Liver (tissue), 9 donors: ENCODE results near the gene TPX2. TPM values are rescaled to one million over a fixed set of nuclear protein-coding genes. Genes with fewer than 3 reads are reported as not detected.

Source experiments
- DNase-seq: peaks from one replicate; pipeline ENCODE4 v3.0.0-alpha.2; 2017; ENCODE audit warnings: low spot score
- H3K27ac ChIP-seq, 2 donors: one replicate each; pipeline ENCODE4 v1.7.0; 2013; ENCODE audit warnings: inconsistent platforms in 2 of 2, low read length in 2 of 2, control low read depth in 1 of 2, low read depth in 1 of 2, mild to moderate bottlenecking in 1 of 2
- H3K27me3 ChIP-seq, 4 donors: one replicate each; pipeline versions ENCODE4 v1.6.1 to v1.7.0; 2013; ENCODE audit warnings: low read length in 3 of 4, inconsistent platforms in 1 of 4, mild to moderate bottlenecking in 1 of 4, moderate library complexity in 1 of 4; ENCODE audit not compliant: control insufficient read depth in 4 of 4, insufficient read depth in 4 of 4
- H3K36me3 ChIP-seq, 4 donors: one replicate each; pipeline versions ENCODE4 v1.6.1 to v1.7.0; 2013; ENCODE audit warnings: low read length in 3 of 4, mild to moderate bottlenecking in 3 of 4, low read depth in 1 of 4, moderate library complexity in 1 of 4; ENCODE audit not compliant: control insufficient read depth in 4 of 4, insufficient read depth in 3 of 4
- H3K4me1 ChIP-seq, 4 donors: one replicate each; pipeline versions ENCODE4 v1.6.1 to v1.7.0; 2013; ENCODE audit warnings: low read length in 3 of 4, mild to moderate bottlenecking in 3 of 4, moderate library complexity in 1 of 4; ENCODE audit not compliant: control insufficient read depth in 4 of 4, insufficient read depth in 4 of 4
- H3K4me3 ChIP-seq, 3 donors: one replicate each; pipeline versions ENCODE4 v1.6.1 to v1.7.0; 2013; ENCODE audit warnings: low read length in 3 of 3, control low read depth in 1 of 3, low read depth in 1 of 3, mild to moderate bottlenecking in 1 of 3
- H3K9ac ChIP-seq, 2 donors: one replicate each; pipeline ENCODE4 v1.7.0; 2013; ENCODE audit warnings: low read length in 2 of 2, mild to moderate bottlenecking in 2 of 2, moderate library complexity in 2 of 2, control low read depth in 1 of 2, low read depth in 1 of 2
- H3K9me3 ChIP-seq, 4 donors: one replicate each; pipeline versions ENCODE4 v1.6.1 to v1.7.0; 2013; ENCODE audit warnings: low read length in 3 of 4; ENCODE audit not compliant: control insufficient read depth in 4 of 4
- EGR1 ChIP-seq, 2 donors: IDR thresholded peaks; 2 replicates each; pipeline ENCODE4 v1.6.1; 2016 to 2018; ENCODE audit warnings: antibody characterized with exemption in 2 of 2, low read depth in 2 of 2
- FOXA1 ChIP-seq: IDR thresholded peaks from 2 replicates; pipeline ENCODE4 v1.6.1; 2016; ENCODE audit warnings: antibody characterized with exemption
- FOXA2 ChIP-seq: IDR thresholded peaks from 2 replicates; pipeline ENCODE4 v1.6.1; 2016; ENCODE audit warnings: antibody characterized with exemption
- GABPA ChIP-seq, 2 donors: IDR thresholded peaks in 1 of 2; conservative IDR thresholded peaks in 1 of 2; 2 replicates each; pipeline ENCODE4 v1.6.1; 2016; ENCODE audit warnings: antibody characterized with exemption in 2 of 2, mild to moderate bottlenecking in 1 of 2, moderate library complexity in 1 of 2
- HNF4A ChIP-seq, 2 donors: conservative IDR thresholded peaks; 2 replicates each; pipeline ENCODE4 v1.6.1; 2016; ENCODE audit warnings: antibody characterized with exemption in 2 of 2, mild to moderate bottlenecking in 2 of 2
- HNF4G ChIP-seq: IDR thresholded peaks from 2 replicates; pipeline ENCODE4 v1.6.1; 2016; ENCODE audit warnings: antibody characterized with exemption
- NR2F2 ChIP-seq: IDR thresholded peaks from 2 replicates; pipeline ENCODE4 v1.6.1; 2016; ENCODE audit warnings: antibody characterized with exemption
- RAD21 ChIP-seq, 2 donors: IDR thresholded peaks; 2 replicates each; pipeline ENCODE4 v1.6.1; 2016; ENCODE audit warnings: antibody characterized with exemption in 2 of 2, mild to moderate bottlenecking in 2 of 2
- SP1 ChIP-seq: IDR thresholded peaks from 2 replicates; pipeline ENCODE4 v1.6.1; 2018; ENCODE audit warnings: antibody characterized with exemption, mild to moderate bottlenecking
- TAF1 ChIP-seq: conservative IDR thresholded peaks from 2 replicates; pipeline ENCODE4 v1.6.1; 2016; ENCODE audit warnings: antibody characterized with exemption, mild to moderate bottlenecking
- WGBS: extraction: QIAGEN DNeasy Blood & Tissue Kit; methylation state at CpG from one replicate; pipeline ENCODE4 v1.1.7; 2013; 5-methylcytosine and 5-hydroxymethylcytosine counted together
- polyA plus RNA-seq, 2 donors: library from polyadenylated mRNA; stranded (reverse) in 1 of 2; unstranded in 1 of 2; fragments of 200-250 nt in 1 of 2; fragments of >200 nt in 1 of 2; fragmentation: Nextera tagmentation in 1 of 2; extraction: Ambion mirVana in 1 of 2; gene quantifications; one replicate each; pipeline versions ENCODE4 v1.2.1 to v1.2.3, GENCODE V29; 2013 to 2015
- total RNA-seq, 2 donors: library from RNA; depleted of rRNA; stranded (reverse); fragments of >200 nt; gene quantifications; one replicate each; pipeline ENCODE4 v1.2.3, GENCODE V29; 2014
- TF ChIP-seq, protein P1 (sequence below): IDR thresholded peaks from 2 replicates; pipeline ENCODE4 v1.6.1; 2016; ENCODE audit warnings: antibody characterized with exemption
- TF ChIP-seq, protein P2 (sequence below): fragments of 150-350 bp; IDR thresholded peaks from 2 replicates; pipeline ENCODE4 v1.5.1; 2017; ENCODE audit warnings: improper control_type of control experiment, low read depth, low read length; ENCODE audit not compliant: missing input control
- donor health status: healthy.
- donor health status: healthy.
- donor health status: healthy.
- donor health status: healthy.
- donor health status: healthy.

The TPX2 gene
- total and polyA plus RNA-seq, 4 donors, result 1.1 to 40.8 (median 2.4) TPM

DNA sequence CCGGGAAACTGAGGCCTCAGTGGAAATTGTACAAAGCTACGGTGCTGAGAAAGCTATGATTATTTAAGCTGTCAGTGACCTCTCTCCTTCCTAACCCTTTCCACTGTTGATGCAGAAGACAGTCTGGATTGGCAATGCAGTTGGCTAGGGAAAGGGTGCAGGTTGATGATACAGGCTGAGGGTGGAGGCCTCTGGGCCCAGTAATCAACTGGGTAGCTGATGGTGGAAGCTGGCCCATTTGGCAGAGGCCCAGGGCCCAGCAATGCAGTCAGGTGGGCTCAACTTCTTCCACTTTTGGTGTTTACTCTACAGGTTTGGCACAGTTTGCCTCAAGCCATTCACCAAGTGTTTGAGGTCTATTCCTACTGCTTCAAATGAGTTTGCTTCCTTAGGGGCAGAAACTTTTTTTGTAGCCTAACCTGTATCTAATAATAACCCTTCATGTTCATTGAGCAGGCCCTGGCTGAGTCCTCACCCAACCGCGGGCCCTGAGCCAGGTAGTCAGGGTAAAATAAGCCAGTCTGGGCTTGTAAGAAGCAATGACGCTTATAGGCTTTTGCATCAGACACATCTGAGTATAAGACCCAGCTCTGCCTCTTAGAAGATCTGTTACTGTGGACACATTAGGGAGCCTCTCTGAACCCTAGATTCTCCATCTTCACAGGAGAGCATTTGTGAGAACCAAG lies 28.5 kb upstream of the TPX2 start:
- DNase-seq, result peak; percentile 64
- Histone ChIP-seq H3K27ac (peak overlapping the region in 1 of 2 donors; percentile 77), H3K9ac (no peak overlapping the region), H3K36me3 (peaks cover 0 to 5% (median 3%) of the 10 kb centered on the region in 4 donors), H3K27me3 (no peaks in the 10 kb centered on the region), H3K9me3 (no peaks in the 10 kb centered on the region), H3K4me1 (peaks cover 21 to 74% (median 63%) of the 10 kb centered on the region in 4 donors), H3K4me3 (no peak overlapping the region)
- 78% methylated on average over 5 of the region's 5 CpGs for WGBS
- TF ChIP-seq, protein P1, sequence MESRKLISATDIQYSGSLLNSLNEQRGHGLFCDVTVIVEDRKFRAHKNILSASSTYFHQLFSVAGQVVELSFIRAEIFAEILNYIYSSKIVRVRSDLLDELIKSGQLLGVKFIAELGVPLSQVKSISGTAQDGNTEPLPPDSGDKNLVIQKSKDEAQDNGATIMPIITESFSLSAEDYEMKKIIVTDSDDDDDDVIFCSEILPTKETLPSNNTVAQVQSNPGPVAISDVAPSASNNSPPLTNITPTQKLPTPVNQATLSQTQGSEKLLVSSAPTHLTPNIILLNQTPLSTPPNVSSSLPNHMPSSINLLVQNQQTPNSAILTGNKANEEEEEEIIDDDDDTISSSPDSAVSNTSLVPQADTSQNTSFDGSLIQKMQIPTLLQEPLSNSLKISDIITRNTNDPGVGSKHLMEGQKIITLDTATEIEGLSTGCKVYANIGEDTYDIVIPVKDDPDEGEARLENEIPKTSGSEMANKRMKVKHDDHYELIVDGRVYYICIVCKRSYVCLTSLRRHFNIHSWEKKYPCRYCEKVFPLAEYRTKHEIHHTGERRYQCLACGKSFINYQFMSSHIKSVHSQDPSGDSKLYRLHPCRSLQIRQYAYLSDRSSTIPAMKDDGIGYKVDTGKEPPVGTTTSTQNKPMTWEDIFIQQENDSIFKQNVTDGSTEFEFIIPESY, result no peak
- TF ChIP-seq HNF4G (no peak), SP1 (no peak), EGR1 (IDR thresholded peaks at IDR 0.05; ENCODE audit: low read depth in 2 of 2) (no peak), FOXA2 (no peak), HNF4A (conservative IDR thresholded peaks at IDR 0.05) (no peak), NR2F2 (no peak)
- TF ChIP-seq, protein P2, sequence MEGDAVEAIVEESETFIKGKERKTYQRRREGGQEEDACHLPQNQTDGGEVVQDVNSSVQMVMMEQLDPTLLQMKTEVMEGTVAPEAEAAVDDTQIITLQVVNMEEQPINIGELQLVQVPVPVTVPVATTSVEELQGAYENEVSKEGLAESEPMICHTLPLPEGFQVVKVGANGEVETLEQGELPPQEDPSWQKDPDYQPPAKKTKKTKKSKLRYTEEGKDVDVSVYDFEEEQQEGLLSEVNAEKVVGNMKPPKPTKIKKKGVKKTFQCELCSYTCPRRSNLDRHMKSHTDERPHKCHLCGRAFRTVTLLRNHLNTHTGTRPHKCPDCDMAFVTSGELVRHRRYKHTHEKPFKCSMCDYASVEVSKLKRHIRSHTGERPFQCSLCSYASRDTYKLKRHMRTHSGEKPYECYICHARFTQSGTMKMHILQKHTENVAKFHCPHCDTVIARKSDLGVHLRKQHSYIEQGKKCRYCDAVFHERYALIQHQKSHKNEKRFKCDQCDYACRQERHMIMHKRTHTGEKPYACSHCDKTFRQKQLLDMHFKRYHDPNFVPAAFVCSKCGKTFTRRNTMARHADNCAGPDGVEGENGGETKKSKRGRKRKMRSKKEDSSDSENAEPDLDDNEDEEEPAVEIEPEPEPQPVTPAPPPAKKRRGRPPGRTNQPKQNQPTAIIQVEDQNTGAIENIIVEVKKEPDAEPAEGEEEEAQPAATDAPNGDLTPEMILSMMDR, result no peak

DNA sequence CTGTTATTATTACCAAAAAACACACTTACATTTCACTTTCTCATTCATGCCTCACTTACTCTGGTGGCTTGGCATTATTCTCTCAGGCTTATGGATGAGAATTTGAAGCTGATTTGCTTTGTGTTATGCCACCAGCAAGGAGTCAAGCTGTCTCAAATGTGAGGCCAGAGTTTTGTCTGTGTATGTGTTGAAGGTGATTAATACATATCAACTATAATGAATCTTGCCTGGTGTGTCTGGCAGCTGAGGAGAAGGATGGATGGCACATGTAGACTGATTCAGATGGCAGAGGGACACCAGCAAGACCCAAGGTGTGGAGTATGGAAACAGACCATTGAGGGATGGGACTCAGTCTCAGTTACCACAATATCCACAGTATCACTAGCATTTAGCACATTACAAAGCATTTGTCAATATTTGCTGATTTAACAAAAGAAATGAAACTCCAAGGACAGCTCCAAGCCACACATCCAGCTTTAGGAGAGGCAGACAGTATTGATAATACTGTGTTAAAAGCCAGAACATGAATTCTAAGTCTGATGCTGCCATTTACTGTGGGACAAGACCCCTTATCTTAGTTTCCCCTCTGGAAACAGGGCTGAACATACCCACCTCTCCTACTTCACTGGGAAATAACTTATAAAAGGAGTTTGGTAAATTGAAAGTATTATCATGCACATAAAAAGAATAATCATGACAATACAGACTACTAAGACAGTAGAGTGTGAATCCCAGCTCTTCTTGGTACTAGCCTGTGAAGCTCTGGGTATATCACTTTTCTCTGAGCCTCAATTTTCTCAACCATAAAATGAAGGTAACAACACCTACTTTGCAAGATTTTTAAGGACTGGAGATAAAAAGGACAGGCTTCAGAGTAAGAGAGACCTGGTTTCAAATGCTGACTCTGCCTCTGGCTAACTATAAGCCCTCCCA lies 27.6 kb upstream of the TPX2 start:
- Histone ChIP-seq H3K9ac (peak overlapping the region in 1 of 2 donors; percentile 1), H3K36me3 (peaks cover 0 to 5% (median 1%) of the 10 kb centered on the region in 4 donors)

DNA sequence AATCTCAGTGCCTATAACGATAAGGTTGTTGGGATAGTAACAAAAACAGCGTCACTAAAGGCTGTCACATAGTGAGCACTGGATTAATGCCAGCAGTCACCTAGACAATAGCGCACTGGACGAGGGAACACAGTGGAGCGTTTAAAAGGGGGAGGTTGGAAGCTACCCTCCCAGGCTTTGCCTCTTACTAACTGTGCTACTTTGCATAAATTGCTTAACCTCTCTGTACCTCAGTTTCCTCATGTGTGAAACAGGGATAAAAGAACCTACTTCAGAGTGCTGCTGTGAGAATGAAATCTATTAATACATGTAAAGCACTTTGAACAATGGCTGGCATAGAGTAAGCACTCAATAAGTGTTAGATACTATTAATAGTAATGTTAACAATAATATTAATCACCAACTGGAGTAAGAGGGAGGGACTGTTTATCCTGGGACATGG lies 27.0 kb upstream of the TPX2 start:
- Histone ChIP-seq H3K4me3 (no peak overlapping the region), H3K27ac (peak overlapping the region; percentile 77 to 79), H3K27me3 (no peaks in the 10 kb centered on the region), H3K36me3 (peaks cover 0 to 3% (median 2%) of the 10 kb centered on the region in 4 donors), H3K4me1 (peaks cover 16 to 67% (median 55%) of the 10 kb centered on the region in 4 donors), H3K9me3 (no peaks in the 10 kb centered on the region), H3K9ac (peak overlapping the region in 1 of 2 donors; percentile 1)
- 23% methylated on average over 5 of the region's 5 CpGs for WGBS
- no peak for DNase-seq
- TF ChIP-seq FOXA1 (no peak), GABPA (IDR thresholded peaks at IDR 0.05 in 1 of 2, conservative IDR thresholded peaks at IDR 0.05 in 1 of 2) (no peak), TAF1 (no peak), RAD21 (IDR thresholded peaks at IDR 0.05) (no peak)
- TF ChIP-seq, protein P1, result no peak
- TF ChIP-seq, protein P2, result no peak

More for the DNA sequence above, 27.6 kb upstream of the TPX2 start:
- Histone ChIP-seq H3K27ac (peak overlapping the region; percentile 77 to 79), H3K4me1 (peaks cover 18 to 67% (median 54%) of the 10 kb centered on the region in 4 donors), H3K4me3 (no peak overlapping the region), H3K9me3 (no peaks in the 10 kb centered on the region), H3K27me3 (no peaks in the 10 kb centered on the region)
- TF ChIP-seq SP1 (no peak), HNF4A (conservative IDR thresholded peaks at IDR 0.05) (peak in 1 of 2 donors; percentile 8)
- DNase-seq, result no peak
